HEK293 (cell line): ENCODE measurements around the gene SEMA7A.

Experiments used
- CTCF ChIA-PET: fragments of 350-600 bp; formaldehyde crosslinking; extraction: SDS; loops from one replicate; lab custom pipeline; 2021; ENCODE audit warnings: antibody characterized with exemption; lab: Yijun Ruan, JAX
- POLR2A ChIA-PET: fragments of 300-600 bp; formaldehyde crosslinking; extraction: SDS; loops from one replicate; lab custom pipeline; 2020; ENCODE audit warnings: antibody characterized with exemption, inconsistent platforms; lab: Yijun Ruan, JAX
- H3K27ac ChIP-seq: fragments of 200-500 bp; sonication (Bioruptor generic); 2 replicates; pipeline ENCODE4 v1.5.1; 2014; ENCODE audit warnings: low read depth, low read length, control low read depth, inconsistent platforms; ENCODE audit errors: extremely low read depth
- H3K36me3 ChIP-seq, 2 experiments: fragments of 200-500 bp in 1 of 2; sonication (Bioruptor generic) in 1 of 2; 1 replicate in 1 of 2; 2 replicates in 1 of 2; pipeline ENCODE4 v1.5.1; 2014 to 2017; ENCODE audit warnings: inconsistent platforms in 2 of 2, low read length in 2 of 2; ENCODE audit not compliant: control insufficient read depth in 2 of 2, insufficient read depth in 1 of 2
- H3K4me1 ChIP-seq: fragments of 200-500 bp; sonication (Bioruptor generic); 2 replicates; pipeline ENCODE4 v1.5.1; 2014; ENCODE audit warnings: mild to moderate bottlenecking, low read length, inconsistent platforms; ENCODE audit not compliant: control insufficient read depth, insufficient read depth
- H3K4me3 ChIP-seq: 2 replicates; pipeline ENCODE4 v1.5.1; 2011; ENCODE audit warnings: low read depth, mild to moderate bottlenecking, control low read depth, low read length, moderate library complexity
- H3K9me3 ChIP-seq: fragments of 200-500 bp; sonication (Bioruptor generic); 2 replicates; pipeline ENCODE4 v1.5.1; 2014; ENCODE audit warnings: low read depth, low read length, inconsistent platforms; ENCODE audit not compliant: control insufficient read depth, insufficient read depth
- ZFP37 ChIP-seq: fragments of 450-650 bp; formaldehyde crosslinking; IDR thresholded peaks from 2 replicates; pipeline ENCODE4 v1.5.1; 2016; ENCODE audit warnings: missing biosample characterization, missing genetic modification characterization
- ZIC2 ChIP-seq: fragments of 450-650 bp; formaldehyde crosslinking; IDR thresholded peaks from 2 replicates; pipeline ENCODE4 v1.5.1; 2016; ENCODE audit warnings: missing biosample characterization, missing genetic modification characterization
- ZNF114 ChIP-seq: fragments of 450-650 bp; formaldehyde crosslinking; IDR thresholded peaks from 2 replicates; pipeline ENCODE4 v1.5.0; 2017; ENCODE audit warnings: missing biosample characterization, missing genetic modification characterization
- ZNF664 ChIP-seq: fragments of 450-650 bp; formaldehyde crosslinking; IDR thresholded peaks from 2 replicates; pipeline ENCODE4 v1.5.1; 2016; ENCODE audit warnings: missing biosample characterization, missing genetic modification characterization
- ZNF707 ChIP-seq: fragments of 450-650 bp; formaldehyde crosslinking; IDR thresholded peaks from 2 replicates; pipeline ENCODE4 v1.5.1; 2016; ENCODE audit warnings: missing biosample characterization, missing genetic modification characterization
- ZNF792 ChIP-seq: fragments of 450-650 bp; formaldehyde crosslinking; IDR thresholded peaks from 2 replicates; pipeline ENCODE4 v1.5.1; 2016; ENCODE audit warnings: missing biosample characterization, missing genetic modification characterization
- ZSCAN16 ChIP-seq: fragments of 450-650 bp; formaldehyde crosslinking; IDR thresholded peaks from 2 replicates; pipeline ENCODE4 v1.5.1; 2016; ENCODE audit warnings: missing biosample characterization, missing genetic modification characterization
- ZXDB ChIP-seq: fragments of 450-650 bp; formaldehyde crosslinking; IDR thresholded peaks from 2 replicates; pipeline ENCODE4 v1.5.1; 2016; ENCODE audit warnings: missing biosample characterization, missing genetic modification characterization
- TF ChIP-seq, protein P1 (sequence below): fragments of 450-650 bp; formaldehyde crosslinking; IDR thresholded peaks from 2 replicates; pipeline ENCODE4 v1.5.1; 2016; ENCODE audit warnings: missing biosample characterization, missing genetic modification characterization, borderline replicate concordance
- TF ChIP-seq, protein P2 (sequence below): fragments of 450-650 bp; formaldehyde crosslinking; optimal IDR thresholded peaks from 2 replicates; pipeline ENCODE3; 2016; ENCODE audit warnings: missing biosample characterization, mild to moderate bottlenecking, missing genetic modification characterization
- TF ChIP-seq, protein P3 (sequence below): fragments of 450-650 bp; formaldehyde crosslinking; IDR thresholded peaks from 2 replicates; pipeline ENCODE4 v1.5.1; 2017; ENCODE audit warnings: missing biosample characterization, missing genetic modification characterization
- TF ChIP-seq, protein P4 (sequence below): fragments of 450-650 bp; formaldehyde crosslinking; IDR thresholded peaks from 2 replicates; pipeline ENCODE4 v1.5.1; 2016; ENCODE audit warnings: missing biosample characterization, missing genetic modification characterization
- TF ChIP-seq, protein P5 (sequence below): fragments of 450-650 bp; formaldehyde crosslinking; IDR thresholded peaks from 2 replicates; pipeline ENCODE4 v1.5.1; 2016; ENCODE audit warnings: missing biosample characterization, missing genetic modification characterization
- TF ChIP-seq, protein P6 (sequence below): fragments of 450-650 bp; formaldehyde crosslinking; IDR thresholded peaks from 2 replicates; pipeline ENCODE4 v1.5.1; 2017; ENCODE audit warnings: missing biosample characterization, missing genetic modification characterization
- TF ChIP-seq, protein P7 (sequence below): fragments of 450-650 bp; IDR thresholded peaks from 2 replicates; pipeline ENCODE4 v1.5.1; 2018; ENCODE audit warnings: missing biosample characterization, missing genetic modification characterization

SEMA7A gene

DNA sequence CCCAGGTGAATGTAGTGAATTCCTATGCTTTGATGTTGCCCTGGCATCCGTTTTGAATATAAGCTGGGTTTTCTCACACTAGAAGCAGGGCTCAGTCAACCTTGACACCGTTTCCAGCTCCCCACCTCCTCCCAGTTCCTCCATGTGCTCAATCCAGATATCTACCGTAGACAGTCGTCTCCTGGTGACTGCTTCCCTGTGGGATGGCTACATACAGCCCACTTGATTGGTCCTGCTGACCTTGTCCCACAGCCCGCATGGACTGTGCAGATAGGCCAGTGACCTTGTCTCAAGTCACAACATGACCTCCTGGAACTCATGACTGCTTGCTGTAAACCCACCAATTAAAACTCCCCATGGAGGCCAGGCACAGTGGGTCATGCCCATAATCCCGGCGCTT is 8.1 kb downstream of the SEMA7A start:
- Histone ChIP-seq H3K36me3 (no peaks in the 10 kb centered on the region), H3K4me1 (no peaks in the 10 kb centered on the region), H3K4me3 (no peak overlapping the region), H3K9me3 (no peaks in the 10 kb centered on the region), H3K27ac (no peak overlapping the region)
- ChIA-PET POLR2A (no interaction called here), CTCF (interaction anchor here (0.6 to 0.9 kb wide), 4 partner anchors 14 to 461 kb away, joined by 3 to 7 read pairs (median 4); no protein-coding TSS in a partner anchor)
- TF ChIP-seq ZNF792 (tag by site-specific recombination) = no peak
- TF ChIP-seq, protein P1, sequence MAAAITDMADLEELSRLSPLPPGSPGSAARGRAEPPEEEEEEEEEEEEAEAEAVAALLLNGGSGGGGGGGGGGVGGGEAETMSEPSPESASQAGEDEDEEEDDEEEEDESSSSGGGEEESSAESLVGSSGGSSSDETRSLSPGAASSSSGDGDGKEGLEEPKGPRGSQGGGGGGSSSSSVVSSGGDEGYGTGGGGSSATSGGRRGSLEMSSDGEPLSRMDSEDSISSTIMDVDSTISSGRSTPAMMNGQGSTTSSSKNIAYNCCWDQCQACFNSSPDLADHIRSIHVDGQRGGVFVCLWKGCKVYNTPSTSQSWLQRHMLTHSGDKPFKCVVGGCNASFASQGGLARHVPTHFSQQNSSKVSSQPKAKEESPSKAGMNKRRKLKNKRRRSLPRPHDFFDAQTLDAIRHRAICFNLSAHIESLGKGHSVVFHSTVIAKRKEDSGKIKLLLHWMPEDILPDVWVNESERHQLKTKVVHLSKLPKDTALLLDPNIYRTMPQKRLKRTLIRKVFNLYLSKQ = no peak
- TF ChIP-seq, protein P2, sequence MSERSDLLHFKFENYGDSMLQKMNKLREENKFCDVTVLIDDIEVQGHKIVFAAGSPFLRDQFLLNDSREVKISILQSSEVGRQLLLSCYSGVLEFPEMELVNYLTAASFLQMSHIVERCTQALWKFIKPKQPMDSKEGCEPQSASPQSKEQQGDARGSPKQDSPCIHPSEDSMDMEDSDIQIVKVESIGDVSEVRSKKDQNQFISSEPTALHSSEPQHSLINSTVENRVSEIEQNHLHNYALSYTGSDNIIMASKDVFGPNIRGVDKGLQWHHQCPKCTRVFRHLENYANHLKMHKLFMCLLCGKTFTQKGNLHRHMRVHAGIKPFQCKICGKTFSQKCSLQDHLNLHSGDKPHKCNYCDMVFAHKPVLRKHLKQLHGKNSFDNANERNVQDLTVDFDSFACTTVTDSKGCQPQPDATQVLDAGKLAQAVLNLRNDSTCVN (tag by site-specific recombination) = no peak
- TF ChIP-seq, protein P3, sequence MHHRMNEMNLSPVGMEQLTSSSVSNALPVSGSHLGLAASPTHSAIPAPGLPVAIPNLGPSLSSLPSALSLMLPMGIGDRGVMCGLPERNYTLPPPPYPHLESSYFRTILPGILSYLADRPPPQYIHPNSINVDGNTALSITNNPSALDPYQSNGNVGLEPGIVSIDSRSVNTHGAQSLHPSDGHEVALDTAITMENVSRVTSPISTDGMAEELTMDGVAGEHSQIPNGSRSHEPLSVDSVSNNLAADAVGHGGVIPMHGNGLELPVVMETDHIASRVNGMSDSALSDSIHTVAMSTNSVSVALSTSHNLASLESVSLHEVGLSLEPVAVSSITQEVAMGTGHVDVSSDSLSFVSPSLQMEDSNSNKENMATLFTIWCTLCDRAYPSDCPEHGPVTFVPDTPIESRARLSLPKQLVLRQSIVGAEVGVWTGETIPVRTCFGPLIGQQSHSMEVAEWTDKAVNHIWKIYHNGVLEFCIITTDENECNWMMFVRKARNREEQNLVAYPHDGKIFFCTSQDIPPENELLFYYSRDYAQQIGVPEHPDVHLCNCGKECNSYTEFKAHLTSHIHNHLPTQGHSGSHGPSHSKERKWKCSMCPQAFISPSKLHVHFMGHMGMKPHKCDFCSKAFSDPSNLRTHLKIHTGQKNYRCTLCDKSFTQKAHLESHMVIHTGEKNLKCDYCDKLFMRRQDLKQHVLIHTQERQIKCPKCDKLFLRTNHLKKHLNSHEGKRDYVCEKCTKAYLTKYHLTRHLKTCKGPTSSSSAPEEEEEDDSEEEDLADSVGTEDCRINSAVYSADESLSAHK (tag by site-specific recombination) = no peak
- TF ChIP-seq, protein P4, sequence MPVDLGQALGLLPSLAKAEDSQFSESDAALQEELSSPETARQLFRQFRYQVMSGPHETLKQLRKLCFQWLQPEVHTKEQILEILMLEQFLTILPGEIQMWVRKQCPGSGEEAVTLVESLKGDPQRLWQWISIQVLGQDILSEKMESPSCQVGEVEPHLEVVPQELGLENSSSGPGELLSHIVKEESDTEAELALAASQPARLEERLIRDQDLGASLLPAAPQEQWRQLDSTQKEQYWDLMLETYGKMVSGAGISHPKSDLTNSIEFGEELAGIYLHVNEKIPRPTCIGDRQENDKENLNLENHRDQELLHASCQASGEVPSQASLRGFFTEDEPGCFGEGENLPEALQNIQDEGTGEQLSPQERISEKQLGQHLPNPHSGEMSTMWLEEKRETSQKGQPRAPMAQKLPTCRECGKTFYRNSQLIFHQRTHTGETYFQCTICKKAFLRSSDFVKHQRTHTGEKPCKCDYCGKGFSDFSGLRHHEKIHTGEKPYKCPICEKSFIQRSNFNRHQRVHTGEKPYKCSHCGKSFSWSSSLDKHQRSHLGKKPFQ (tag by site-specific recombination) = no peak
- no peak for TF ChIP-seq ZNF707
- TF ChIP-seq, protein P5, sequence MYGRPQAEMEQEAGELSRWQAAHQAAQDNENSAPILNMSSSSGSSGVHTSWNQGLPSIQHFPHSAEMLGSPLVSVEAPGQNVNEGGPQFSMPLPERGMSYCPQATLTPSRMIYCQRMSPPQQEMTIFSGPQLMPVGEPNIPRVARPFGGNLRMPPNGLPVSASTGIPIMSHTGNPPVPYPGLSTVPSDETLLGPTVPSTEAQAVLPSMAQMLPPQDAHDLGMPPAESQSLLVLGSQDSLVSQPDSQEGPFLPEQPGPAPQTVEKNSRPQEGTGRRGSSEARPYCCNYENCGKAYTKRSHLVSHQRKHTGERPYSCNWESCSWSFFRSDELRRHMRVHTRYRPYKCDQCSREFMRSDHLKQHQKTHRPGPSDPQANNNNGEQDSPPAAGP (tag by site-specific recombination) = no peak
- no peak for TF ChIP-seq ZXDB (tag by site-specific recombination)
- no peak for TF ChIP-seq ZSCAN16 (tag by site-specific recombination)

DNA sequence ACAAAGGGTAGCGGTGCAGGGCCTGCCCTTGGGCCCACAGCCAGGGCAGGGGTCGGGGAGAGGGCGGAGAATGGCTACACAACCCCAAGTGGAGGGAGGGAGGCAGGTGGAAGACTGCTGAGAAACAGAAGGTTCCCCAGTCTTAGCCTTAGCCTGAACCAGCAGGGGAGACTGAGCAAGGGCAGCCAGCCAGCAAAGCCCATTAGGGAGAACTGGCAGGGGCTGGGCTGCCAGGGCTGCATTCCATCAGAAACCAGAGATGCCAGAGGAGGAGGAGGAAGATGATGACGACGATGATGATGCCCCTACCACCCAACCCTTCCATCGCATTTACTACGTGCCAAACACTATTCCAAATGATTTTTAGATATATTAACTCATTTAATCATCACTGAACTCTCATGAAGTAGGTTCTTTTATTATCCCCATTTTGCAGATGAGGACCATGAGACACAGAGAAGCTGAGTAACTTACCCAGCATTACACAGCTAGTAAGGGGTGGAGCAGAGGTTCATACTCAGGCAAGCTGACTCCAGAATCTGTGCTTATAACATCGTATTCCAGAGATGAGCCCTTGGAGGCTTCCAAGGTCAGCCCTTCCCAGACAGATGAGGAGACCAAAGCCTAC is 8.7 kb downstream of the SEMA7A start:
- CTCF ChIA-PET = interaction anchor here (0.6 to 0.9 kb wide), 2 partner anchors 14 to 43 kb away, joined by 3 to 7 read pairs; no protein-coding TSS in a partner anchor
- H3K36me3 ChIP-seq = no peaks in the 10 kb centered on the region

More for the DNA sequence above, 8.7 kb downstream of the SEMA7A start:
- no peak overlapping the region for H3K27ac ChIP-seq
- H3K4me1 ChIP-seq = no peaks in the 10 kb centered on the region
- TF ChIP-seq, protein P6, sequence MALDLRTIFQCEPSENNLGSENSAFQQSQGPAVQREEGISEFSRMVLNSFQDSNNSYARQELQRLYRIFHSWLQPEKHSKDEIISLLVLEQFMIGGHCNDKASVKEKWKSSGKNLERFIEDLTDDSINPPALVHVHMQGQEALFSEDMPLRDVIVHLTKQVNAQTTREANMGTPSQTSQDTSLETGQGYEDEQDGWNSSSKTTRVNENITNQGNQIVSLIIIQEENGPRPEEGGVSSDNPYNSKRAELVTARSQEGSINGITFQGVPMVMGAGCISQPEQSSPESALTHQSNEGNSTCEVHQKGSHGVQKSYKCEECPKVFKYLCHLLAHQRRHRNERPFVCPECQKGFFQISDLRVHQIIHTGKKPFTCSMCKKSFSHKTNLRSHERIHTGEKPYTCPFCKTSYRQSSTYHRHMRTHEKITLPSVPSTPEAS (tag by site-specific recombination) = no peak
- TF ChIP-seq ZIC2 (tag by site-specific recombination) (peak; percentile 76; the same call in 1 of the 2 replicates), ZNF664 (tag by site-specific recombination) (peak; percentile 83), ZFP37 (no peak), ZNF114 (tag by site-specific recombination) (no peak)
- TF ChIP-seq, protein P7, sequence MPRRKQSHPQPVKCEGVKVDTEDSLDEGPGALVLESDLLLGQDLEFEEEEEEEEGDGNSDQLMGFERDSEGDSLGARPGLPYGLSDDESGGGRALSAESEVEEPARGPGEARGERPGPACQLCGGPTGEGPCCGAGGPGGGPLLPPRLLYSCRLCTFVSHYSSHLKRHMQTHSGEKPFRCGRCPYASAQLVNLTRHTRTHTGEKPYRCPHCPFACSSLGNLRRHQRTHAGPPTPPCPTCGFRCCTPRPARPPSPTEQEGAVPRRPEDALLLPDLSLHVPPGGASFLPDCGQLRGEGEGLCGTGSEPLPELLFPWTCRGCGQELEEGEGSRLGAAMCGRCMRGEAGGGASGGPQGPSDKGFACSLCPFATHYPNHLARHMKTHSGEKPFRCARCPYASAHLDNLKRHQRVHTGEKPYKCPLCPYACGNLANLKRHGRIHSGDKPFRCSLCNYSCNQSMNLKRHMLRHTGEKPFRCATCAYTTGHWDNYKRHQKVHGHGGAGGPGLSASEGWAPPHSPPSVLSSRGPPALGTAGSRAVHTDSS (tag by site-specific recombination) = peak; percentile 78
- POLR2A ChIA-PET = no interaction called here
- H3K4me3 ChIP-seq = no peak overlapping the region
- no peaks in the 10 kb centered on the region for H3K9me3 ChIP-seq
